GM21390 (cell line): Measurements from ENCODE around the gene DAPK1.
"Not testable (repeated sequence)": the region's sequence is repeated elsewhere in the genome, so short reads cannot be mapped to it uniquely, and the experiment has no call there.

Experiments
- ATAC-seq: cut with Tn5 transposase; IDR thresholded peaks from one replicate; pipeline ENCODE4 v1.9.1; 2021; ENCODE audit not compliant: unreplicated experiment

The DAPK1 gene

GRCh38 chr9:87540444-87541105 lies 42.9 kb downstream of the DAPK1 start:
- ATAC-seq = no peak

GRCh38 chr9:87541663-87542062 lies 44.0 kb downstream of the DAPK1 start:
- ATAC-seq = no peak

GRCh38 chr9:87542141-87542540 lies 44.5 kb downstream of the DAPK1 start:
- no peak for ATAC-seq

GRCh38 chr9:87543251-87543650 lies 45.6 kb downstream of the DAPK1 start:
- ATAC-seq = no peak

GRCh38 chr9:87545858-87546257 lies 48.2 kb downstream of the DAPK1 start:
- ATAC-seq = no peak

GRCh38 chr9:87546704-87547103 lies 49.0 kb downstream of the DAPK1 start:
- no peak for ATAC-seq

GRCh38 chr9:87547671-87548081 lies 50.0 kb downstream of the DAPK1 start:
- no peak for ATAC-seq

- ATAC-seq = no peak
These were observed 50.5 kb downstream of the DAPK1 start for GRCh38 chr9:87548159-87548558.

- not testable (repeated sequence) for ATAC-seq
These were observed 51.4 kb downstream of the DAPK1 start for GRCh38 chr9:87549088-87549487.

GRCh38 chr9:87549791-87550190 lies 52.1 kb downstream of the DAPK1 start:
- ATAC-seq = no peak

- no peak for ATAC-seq
These were observed 52.7 kb downstream of the DAPK1 start for GRCh38 chr9:87550253-87550954.

- ATAC-seq = no peak
These were observed 54.1 kb downstream of the DAPK1 start for GRCh38 chr9:87551772-87552217.

- ATAC-seq = no peak
These were observed 56.7 kb downstream of the DAPK1 start for GRCh38 chr9:87554171-87554910.

- no peak for ATAC-seq
These were observed 57.3 kb downstream of the DAPK1 start for GRCh38 chr9:87554976-87555375.

GRCh38 chr9:87556039-87556438 lies 58.4 kb downstream of the DAPK1 start:
- no peak for ATAC-seq

- no peak for ATAC-seq
These were observed 59.2 kb downstream of the DAPK1 start for GRCh38 chr9:87556821-87557220.

GRCh38 chr9:87557996-87558395 lies 60.3 kb downstream of the DAPK1 start:
- no peak for ATAC-seq

GRCh38 chr9:87558606-87559190 lies 61.0 kb downstream of the DAPK1 start:
- no peak for ATAC-seq

GRCh38 chr9:87562062-87562461 lies 64.4 kb downstream of the DAPK1 start:
- no peak for ATAC-seq

- ATAC-seq = no peak
These were observed 65.0 kb downstream of the DAPK1 start for GRCh38 chr9:87562530-87563170.

- ATAC-seq = no peak
These were observed 66.4 kb downstream of the DAPK1 start for GRCh38 chr9:87564111-87564510.
